HepG2 (cell line): ENCODE results near the gene HCN4. TPM values are rescaled to one million over a fixed set of nuclear protein-coding genes. Genes with fewer than 3 reads are reported as not detected.

Experiments used
- ATAC-seq: fragments of 200-7000 bp; cut with Tn5 transposase; 3 replicates; pipeline ENCODE4 v1.9.1; 2020; ENCODE audit warnings: mild to moderate bottlenecking, moderate library complexity
- BruUV-seq: library from RNA; stranded (reverse); fragments of 400-500 nt; replicated peaks from 2 replicates; lab custom pipeline; 2021; lab: Mats Ljungman, UMichigan
- CTCF ChIA-PET: fragments of 300-600 bp; formaldehyde crosslinking; extraction: SDS; loops from one replicate; lab custom pipeline; 2021; ENCODE audit warnings: low total read pairs, inconsistent platforms, low intra/inter-chr PET ratio; lab: Yijun Ruan, JAX
- POLR2A ChIA-PET: fragments of 350-600 bp; sonication (Branson Sonifier 250); formaldehyde crosslinking; loops from one replicate; lab custom pipeline; 2020; ENCODE audit warnings: antibody characterized with exemption, inconsistent platforms; lab: Yijun Ruan, JAX
- DNase-seq: peaks from one replicate; pipeline ENCODE4 v3.0.0-alpha.2; 2015; ENCODE audit warnings: low spot score
- FAIRE-seq: peaks from 3 replicates; lab custom pipeline; 2011; peaks lifted over from hg19 to GRCh38; lab: Jason Lieb, UNC
- H2AFZ ChIP-seq: one replicate; pipeline ENCODE4 v1.6.1; 2011; ENCODE audit warnings: low read length, inconsistent platforms
- H3K27ac ChIP-seq: fragments of 300-600 bp; 3 replicates; pipeline ENCODE4 v1.8.0; 2011; ENCODE audit warnings: mixed run types, mild to moderate bottlenecking, mixed read lengths, low read length, inconsistent platforms; ENCODE audit not compliant: insufficient read depth; ENCODE audit errors: extremely low read length
- H3K27me3 ChIP-seq, 2 experiments: fragments of 200-600 bp in 1 of 2; 2 replicates in 1 of 2; 3 replicates in 1 of 2; pipeline versions ENCODE4 v1.6.0 to v1.8.0; 2011; ENCODE audit warnings: low read length in 2 of 2, mild to moderate bottlenecking in 2 of 2, moderate library complexity in 2 of 2, inconsistent platforms in 1 of 2; ENCODE audit not compliant: insufficient read depth in 2 of 2, control insufficient read depth in 1 of 2
- H3K36me3 ChIP-seq, 2 experiments: fragments of 200-600 bp in 1 of 2; replicated peaks in 1 of 2; 2 replicates in 1 of 2; 3 replicates in 1 of 2; pipeline versions ENCODE4 v1.5.1 to v1.8.0; 2011; ENCODE audit warnings: low read length in 2 of 2, inconsistent platforms in 1 of 2; ENCODE audit not compliant: insufficient read depth in 2 of 2, control insufficient read depth in 1 of 2
- H3K4me1 ChIP-seq: 2 replicates; pipeline ENCODE4 v1.5.1; 2012; ENCODE audit warnings: low read length, inconsistent platforms; ENCODE audit not compliant: insufficient read depth
- H3K4me2 ChIP-seq: 2 replicates; pipeline ENCODE4 v1.6.0; 2011; ENCODE audit warnings: low read depth, low read length, inconsistent platforms
- H3K4me3 ChIP-seq, 3 experiments: fragments of 200-600 bp in 1 of 3; sonication (generic), shearing (Covaris generic) in 1 of 3; replicated peaks in 1 of 3; 2 replicates each; pipeline ENCODE4 v1.5.1; 2011 to 2016; ENCODE audit warnings: low read length in 3 of 3, inconsistent platforms in 2 of 3, low read depth in 2 of 3, mild to moderate bottlenecking in 2 of 3, control low read depth in 1 of 3, mixed read lengths in 1 of 3; ENCODE audit not compliant: insufficient read depth in 1 of 3
- H3K79me2 ChIP-seq: one replicate; pipeline ENCODE4 v1.6.1; 2011; ENCODE audit warnings: low read length, inconsistent platforms; ENCODE audit not compliant: insufficient read depth
- H3K9ac ChIP-seq: 2 replicates; pipeline ENCODE4 v1.6.0; 2011; ENCODE audit warnings: mild to moderate bottlenecking, low read depth, low read length, inconsistent platforms; ENCODE audit not compliant: insufficient read depth
- H3K9me3 ChIP-seq: 2 replicates; pipeline ENCODE4 v1.5.1; 2012; ENCODE audit warnings: mild to moderate bottlenecking, low read length
- H4K20me1 ChIP-seq: 2 replicates; pipeline ENCODE4 v1.6.0; 2011; ENCODE audit warnings: inconsistent platforms, mild to moderate bottlenecking, low read length, moderate library complexity; ENCODE audit not compliant: insufficient read depth
- HHEX ChIP-seq: IDR thresholded peaks from 2 replicates; pipeline ENCODE4 v1.6.1; 2016; ENCODE audit warnings: control low read depth
- ZNF556 ChIP-seq: sonication (generic); formaldehyde crosslinking; IDR thresholded peaks from 2 replicates; pipeline ENCODE4 v1.4.0; 2020; ENCODE audit warnings: mild to moderate bottlenecking, missing genetic modification reagents, borderline replicate concordance
- WGBS: methylation state at CpG from one replicate; pipeline ENCODE4 v1.1.6; 2017; ENCODE audit warnings: low lambda C conversion rate; 5-methylcytosine and 5-hydroxymethylcytosine counted together
- in situ Hi-C: cut with HindIII; loops from 2 replicates; pipeline ENCODE4 v1.10.0; 2017; ENCODE audit warnings: low pct_unique_long_range_greater_than_20kb; ENCODE audit not compliant: extremely low pct_ligation_motif_present
- intact Hi-C: fragments of 100-400 bp; cut with micrococcal nuclease; formaldehyde crosslinking; loops from one replicate; pipeline ENCODE4 v1.10.0; 2022; ENCODE audit not compliant: unreplicated experiment
- polyA plus RNA-seq, 8 experiments: library from polyadenylated mRNA; depleted of rRNA in 3 of 8; stranded (reverse) in 7 of 8; unstranded in 1 of 8; fragments of >200 nt; fragmentation: Illumina TruSeq in 4 of 8; extraction: Trizol in 4 of 8; gene quantifications; 2 replicates each; pipeline versions ENCODE4 v1.2.1 to v1.2.3, GENCODE V29; 2011 to 2016; ENCODE audit warnings: low read depth in 4 of 8, missing spikeins in 1 of 8, mixed read lengths in 1 of 8; ENCODE audit not compliant: insufficient read depth in 1 of 8
- total RNA-seq, 5 experiments: library from RNA; depleted of rRNA; stranded (reverse); fragments of >200 nt; fragmentation: Illumina TruSeq; extraction: Trizol; gene quantifications; 2 replicates each; pipeline ENCODE4 v1.2.3, GENCODE V29; 2016; ENCODE audit warnings: low read depth in 1 of 5
- TF ChIP-seq, protein P1 (sequence below): sonication (generic); formaldehyde crosslinking; IDR thresholded peaks from 2 replicates; pipeline ENCODE4 v1.9.0; 2021; ENCODE audit warnings: missing genetic modification reagents, borderline replicate concordance

The HCN4 gene
- total and polyA plus RNA-seq, 2 of the 13 experiments (the other 11 are each of a cell fraction or from before 2014, with no cell fraction given): not detected

DNA sequence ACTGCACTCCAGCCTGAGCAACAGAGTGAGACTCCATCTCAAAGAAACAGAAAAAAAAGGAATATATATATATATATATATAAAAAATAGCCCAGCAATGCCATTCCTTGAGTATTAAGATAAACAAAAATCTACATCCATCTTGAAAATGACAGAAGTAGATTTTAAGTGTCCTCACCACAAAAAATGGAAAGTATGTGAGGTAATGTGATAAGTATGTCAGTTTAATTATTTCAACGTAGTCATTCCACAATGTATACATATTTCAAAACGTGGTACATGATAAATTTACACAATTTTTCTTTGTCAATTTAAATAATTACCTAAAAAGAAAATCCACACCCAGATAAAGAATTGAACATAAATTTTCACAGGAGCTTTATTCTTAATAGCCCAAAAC is 54.9 kb downstream of the HCN4 start (continued):
- no peak for TF ChIP-seq ZNF556 (CRISPR knock-in tag)
- TF ChIP-seq, protein P1, sequence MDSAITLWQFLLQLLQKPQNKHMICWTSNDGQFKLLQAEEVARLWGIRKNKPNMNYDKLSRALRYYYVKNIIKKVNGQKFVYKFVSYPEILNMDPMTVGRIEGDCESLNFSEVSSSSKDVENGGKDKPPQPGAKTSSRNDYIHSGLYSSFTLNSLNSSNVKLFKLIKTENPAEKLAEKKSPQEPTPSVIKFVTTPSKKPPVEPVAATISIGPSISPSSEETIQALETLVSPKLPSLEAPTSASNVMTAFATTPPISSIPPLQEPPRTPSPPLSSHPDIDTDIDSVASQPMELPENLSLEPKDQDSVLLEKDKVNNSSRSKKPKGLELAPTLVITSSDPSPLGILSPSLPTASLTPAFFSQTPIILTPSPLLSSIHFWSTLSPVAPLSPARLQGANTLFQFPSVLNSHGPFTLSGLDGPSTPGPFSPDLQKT (CRISPR knock-in tag): no peak

DNA sequence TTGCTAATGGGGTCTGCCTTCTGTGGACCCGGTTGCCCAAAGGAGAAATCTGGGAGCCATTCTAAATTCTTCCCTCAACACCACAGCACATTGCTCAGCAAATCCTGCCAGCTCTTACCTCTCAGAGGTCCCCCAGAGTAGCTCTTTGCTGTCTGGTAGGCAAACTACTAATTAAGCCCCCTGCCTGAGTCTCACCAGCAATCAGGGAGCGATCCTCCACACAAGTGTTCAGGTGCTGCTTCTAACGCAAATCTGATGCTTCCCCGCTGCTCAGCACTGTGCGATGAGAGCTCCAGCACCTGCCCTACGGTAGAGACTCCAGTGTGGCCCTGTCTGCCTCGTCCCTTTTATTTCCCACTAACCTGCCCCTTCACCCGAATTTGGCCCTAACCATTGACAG is 60.5 kb downstream of the HCN4 start:
- Histone ChIP-seq H3K4me2 (no peak overlapping the region), H3K4me1 (no peaks in the 10 kb centered on the region), H3K9me3 (no peaks in the 10 kb centered on the region), H4K20me1 (no peaks in the 10 kb centered on the region), H3K27ac (no peak overlapping the region), H2AFZ (no peak overlapping the region), H3K36me3 (no peaks in the 10 kb centered on the region), H3K27me3 (no peaks in the 10 kb centered on the region)
- in situ Hi-C loops: loop anchor here (10.0 kb wide), 1 partner anchor 396 kb away; no protein-coding TSS in a partner anchor
- WGBS: 58% methylated on average over 8 of the region's 8 CpGs
- BruUV-seq: no TSS peak
- ATAC-seq: no peak
- CTCF ChIA-PET: no interaction called here
- no peak for FAIRE-seq
- DNase-seq: no peak
- TF ChIP-seq HHEX (CRISPR knock-in tag): no peak
- TF ChIP-seq, all 625 proteins: peak for 0
- intact Hi-C loops: loop anchor here (5.0 kb wide), 1 partner anchor 254 kb away; no protein-coding TSS in a partner anchor
- Histone ChIP-seq H3K9ac (no peak overlapping the region), H3K4me3 (no peak overlapping the region), H3K79me2 (no peaks in the 10 kb centered on the region)
- POLR2A ChIA-PET: no interaction called here
